GM12878 (cell line): ENCODE data around the gene PTPRN2. TPM values are rescaled to one million over a fixed set of nuclear protein-coding genes. Genes with fewer than 3 reads are reported as not detected.

Experiments
- IKZF1 ChIP-seq: fragments of 450-650 bp; conservative IDR thresholded peaks from 2 replicates; pipeline ENCODE4 v1.6.1; 2017; ENCODE audit warnings: antibody characterized with exemption, mild to moderate bottlenecking
- IRF4 ChIP-seq: IDR thresholded peaks from 2 replicates; pipeline ENCODE4 v1.6.1; 2011; ENCODE audit warnings: low read depth, low read length
- MXI1 ChIP-seq: fragments of 150-350 bp; IDR thresholded peaks from 2 replicates; pipeline ENCODE4 v1.6.1; 2011; ENCODE audit warnings: low read depth, mild to moderate bottlenecking, inconsistent platforms, low read length, improper control_type of control experiment
- NFXL1 ChIP-seq: fragments of 450-650 bp; IDR thresholded peaks from 2 replicates; pipeline ENCODE4 v1.6.1; 2017; ENCODE audit warnings: antibody characterized with exemption, mild to moderate bottlenecking, borderline replicate concordance
- RCOR1 ChIP-seq: conservative IDR thresholded peaks from 2 replicates; pipeline ENCODE4 v1.6.1; 2012; ENCODE audit warnings: low read depth, low read length, improper control_type of control experiment
- polyA plus RNA-seq, 11 experiments: library from polyadenylated mRNA; depleted of rRNA in 4 of 11; unstranded in 6 of 11; stranded (reverse) in 5 of 11; fragments of >200 nt; fragmentation: Nextera tagmentation in 4 of 11; fragmentation: Illumina TruSeq in 1 of 11; extraction: Ambion mirVana in 4 of 11; extraction: Trizol in 1 of 11; gene quantifications; 1 replicate in 1 of 11; 2 replicates in 10 of 11; pipeline versions ENCODE4 v1.2.1 to v1.2.3, GENCODE V29; 2011 to 2016; ENCODE audit warnings: inconsistent platforms in 2 of 11, missing spikeins in 2 of 11, low read depth in 1 of 11
- total RNA-seq, 4 experiments: library from RNA; depleted of rRNA in 3 of 4; stranded (reverse); fragments of >200 nt in 3 of 4; fragmentation: Illumina TruSeq in 1 of 4; extraction: Trizol in 1 of 4; gene quantifications; 2 replicates each; pipeline versions ENCODE4 v1.2.1 to v1.2.3, GENCODE V29; 2013 to 2021
- TF ChIP-seq, protein P1 (sequence below): IDR thresholded peaks from 2 replicates; pipeline ENCODE4 v1.6.1; 2012; ENCODE audit warnings: improper control_type of control experiment, low read depth, low read length; ENCODE audit not compliant: insufficient replicate concordance
- TF ChIP-seq, protein P2 (sequence below): IDR thresholded peaks from 2 replicates; pipeline ENCODE4 v1.6.1; 2011; ENCODE audit warnings: low read depth, mild to moderate bottlenecking, low read length, moderate library complexity, borderline replicate concordance; ENCODE audit errors: extremely low read depth

PTPRN2 gene
- total and polyA plus RNA-seq, 10 of the 15 experiments (the other 5 are each of a cell fraction or from before 2014, with no cell fraction given), result 5.4 TPM; not detected in 9

DNA sequence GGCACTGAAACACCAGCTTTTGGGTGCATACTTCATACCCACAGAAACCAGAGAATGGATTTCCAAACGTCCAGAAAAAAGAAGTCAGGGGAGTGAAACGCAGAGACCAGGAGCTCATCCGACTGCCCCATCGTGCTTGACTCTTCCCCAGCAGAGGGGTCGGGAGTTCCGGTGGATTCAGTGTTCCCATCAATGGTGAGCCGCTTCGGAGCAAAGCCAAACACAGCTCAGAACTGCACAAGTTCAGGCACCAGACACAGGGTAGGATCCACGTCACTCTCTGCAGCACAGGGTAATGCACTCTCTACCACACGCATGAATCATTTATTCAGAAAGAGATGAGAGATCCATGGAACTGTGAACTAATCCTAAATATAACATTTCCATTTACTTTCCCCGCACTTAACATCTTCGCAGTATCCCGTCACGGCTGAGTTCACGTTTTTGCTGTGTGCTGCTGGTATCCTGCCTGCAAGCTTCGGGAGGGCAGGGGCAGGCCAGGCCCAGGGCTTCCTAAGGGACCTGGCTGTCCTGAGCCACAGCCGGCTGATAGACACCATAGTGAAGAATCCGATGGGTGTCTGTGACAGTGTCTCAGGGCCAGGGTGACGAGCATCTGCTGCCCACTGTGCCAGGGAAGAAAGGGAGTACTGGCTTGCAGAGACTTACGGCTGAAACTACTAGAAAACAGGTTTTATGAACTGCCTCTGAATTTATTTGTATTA lies 545.3 kb downstream of the PTPRN2 start (continued):
- TF ChIP-seq, protein P1, sequence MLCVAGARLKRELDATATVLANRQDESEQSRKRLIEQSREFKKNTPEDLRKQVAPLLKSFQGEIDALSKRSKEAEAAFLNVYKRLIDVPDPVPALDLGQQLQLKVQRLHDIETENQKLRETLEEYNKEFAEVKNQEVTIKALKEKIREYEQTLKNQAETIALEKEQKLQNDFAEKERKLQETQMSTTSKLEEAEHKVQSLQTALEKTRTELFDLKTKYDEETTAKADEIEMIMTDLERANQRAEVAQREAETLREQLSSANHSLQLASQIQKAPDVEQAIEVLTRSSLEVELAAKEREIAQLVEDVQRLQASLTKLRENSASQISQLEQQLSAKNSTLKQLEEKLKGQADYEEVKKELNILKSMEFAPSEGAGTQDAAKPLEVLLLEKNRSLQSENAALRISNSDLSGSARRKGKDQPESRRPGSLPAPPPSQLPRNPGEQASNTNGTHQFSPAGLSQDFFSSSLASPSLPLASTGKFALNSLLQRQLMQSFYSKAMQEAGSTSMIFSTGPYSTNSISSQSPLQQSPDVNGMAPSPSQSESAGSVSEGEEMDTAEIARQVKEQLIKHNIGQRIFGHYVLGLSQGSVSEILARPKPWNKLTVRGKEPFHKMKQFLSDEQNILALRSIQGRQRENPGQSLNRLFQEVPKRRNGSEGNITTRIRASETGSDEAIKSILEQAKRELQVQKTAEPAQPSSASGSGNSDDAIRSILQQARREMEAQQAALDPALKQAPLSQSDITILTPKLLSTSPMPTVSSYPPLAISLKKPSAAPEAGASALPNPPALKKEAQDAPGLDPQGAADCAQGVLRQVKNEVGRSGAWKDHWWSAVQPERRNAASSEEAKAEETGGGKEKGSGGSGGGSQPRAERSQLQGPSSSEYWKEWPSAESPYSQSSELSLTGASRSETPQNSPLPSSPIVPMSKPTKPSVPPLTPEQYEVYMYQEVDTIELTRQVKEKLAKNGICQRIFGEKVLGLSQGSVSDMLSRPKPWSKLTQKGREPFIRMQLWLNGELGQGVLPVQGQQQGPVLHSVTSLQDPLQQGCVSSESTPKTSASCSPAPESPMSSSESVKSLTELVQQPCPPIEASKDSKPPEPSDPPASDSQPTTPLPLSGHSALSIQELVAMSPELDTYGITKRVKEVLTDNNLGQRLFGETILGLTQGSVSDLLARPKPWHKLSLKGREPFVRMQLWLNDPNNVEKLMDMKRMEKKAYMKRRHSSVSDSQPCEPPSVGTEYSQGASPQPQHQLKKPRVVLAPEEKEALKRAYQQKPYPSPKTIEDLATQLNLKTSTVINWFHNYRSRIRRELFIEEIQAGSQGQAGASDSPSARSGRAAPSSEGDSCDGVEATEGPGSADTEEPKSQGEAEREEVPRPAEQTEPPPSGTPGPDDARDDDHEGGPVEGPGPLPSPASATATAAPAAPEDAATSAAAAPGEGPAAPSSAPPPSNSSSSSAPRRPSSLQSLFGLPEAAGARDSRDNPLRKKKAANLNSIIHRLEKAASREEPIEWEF, result no peak
- TF ChIP-seq NFXL1 (no peak), MXI1 (no peak), RCOR1 (no peak), IRF4 (no peak), IKZF1 (no peak)
- TF ChIP-seq, protein P2, sequence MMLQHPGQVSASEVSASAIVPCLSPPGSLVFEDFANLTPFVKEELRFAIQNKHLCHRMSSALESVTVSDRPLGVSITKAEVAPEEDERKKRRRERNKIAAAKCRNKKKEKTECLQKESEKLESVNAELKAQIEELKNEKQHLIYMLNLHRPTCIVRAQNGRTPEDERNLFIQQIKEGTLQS, result no peak
